NCI-H1436 treated with DMSO at 0.1 percent for 48 hours (cell line): ENCODE measurements around the gene TUBB1.

Experiments used
- DNase-seq: peaks from one replicate; lab custom pipeline; 2025; lab: John Stamatoyannopoulos, UW

The TUBB1 gene

DNA sequence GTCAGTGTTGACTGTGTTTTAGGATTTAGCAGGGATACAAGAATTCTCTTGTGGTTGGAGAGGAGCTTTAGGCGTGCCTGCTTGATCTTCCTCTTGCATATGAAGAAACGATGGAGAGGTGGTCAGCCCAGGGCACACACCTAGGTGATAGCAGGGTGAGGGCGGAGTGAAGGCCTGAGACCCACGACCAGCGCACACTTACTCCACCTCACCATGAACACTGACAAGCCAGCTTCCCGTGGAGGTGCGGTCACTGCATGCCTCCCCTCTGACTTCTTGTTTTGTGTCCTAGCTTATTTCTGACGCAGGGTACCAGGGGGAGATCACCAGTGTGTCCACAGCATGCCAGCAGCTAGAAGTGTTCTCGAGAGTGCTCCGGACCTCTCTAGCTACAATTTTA is 30.0 kb upstream of the TUBB1 start:
- no peak for DNase-seq

DNA sequence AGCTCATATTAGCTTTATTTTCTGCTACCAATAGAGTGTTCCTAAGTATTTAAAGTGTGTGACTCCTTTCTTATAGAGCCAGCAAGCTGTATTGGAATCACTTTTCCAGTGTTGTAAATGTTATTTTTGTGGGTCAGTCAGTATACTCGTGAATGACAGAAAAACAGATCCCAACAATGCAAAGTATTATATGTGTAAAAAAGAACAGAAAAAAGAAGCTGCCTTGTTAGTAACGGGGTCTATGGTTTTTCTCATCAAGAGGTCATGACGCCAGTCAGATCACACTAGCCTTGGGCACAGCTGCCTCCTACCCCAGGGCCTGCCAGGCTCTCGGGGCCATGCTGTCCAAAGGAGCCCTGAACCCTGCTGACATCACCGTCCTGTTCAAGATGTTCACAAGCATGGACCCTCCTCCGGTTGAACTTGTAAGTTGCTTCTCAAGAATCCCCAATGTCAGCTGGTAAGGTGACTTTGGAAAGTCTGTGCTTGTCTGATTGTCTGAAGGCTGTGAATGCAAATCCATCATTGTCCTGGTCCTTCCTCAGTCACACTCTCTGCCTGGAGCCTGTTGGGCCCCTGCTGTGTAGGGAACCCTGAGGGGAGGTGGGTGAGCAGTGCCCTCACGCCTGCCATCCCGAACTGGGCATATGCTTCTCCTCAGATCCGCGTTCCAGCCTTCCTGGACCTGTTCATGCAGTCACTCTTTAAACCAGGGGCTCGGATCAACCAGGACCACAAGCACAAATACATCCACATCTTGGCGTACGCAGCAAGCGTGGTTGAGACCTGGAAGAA is 28.4 kb upstream of the TUBB1 start:
- DNase-seq, result no peak

- DNase-seq, result no peak
Observed at GRCh38 chr20:58991715-58992114, 27.5 kb upstream of the TUBB1 start.

DNA sequence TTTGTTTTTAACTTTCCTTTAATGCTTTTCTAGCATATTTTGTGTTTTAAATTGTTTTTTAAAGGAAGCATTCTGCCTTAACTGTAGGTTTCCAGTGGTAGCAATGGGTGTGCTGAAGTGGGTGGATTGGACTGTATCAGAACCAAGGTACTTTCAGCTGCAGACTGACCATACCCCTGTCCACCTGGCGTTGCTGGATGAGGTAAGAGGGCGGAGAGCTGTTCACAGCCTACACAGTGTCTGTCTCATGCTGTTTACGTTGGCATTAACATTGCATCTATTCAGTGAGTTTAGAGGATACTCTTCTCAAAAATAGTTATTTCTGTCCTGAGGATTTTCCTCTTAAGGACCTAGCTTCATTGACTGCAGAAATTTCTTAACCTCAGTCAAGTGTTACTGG is 26.3 kb upstream of the TUBB1 start:
- no peak for DNase-seq

DNA sequence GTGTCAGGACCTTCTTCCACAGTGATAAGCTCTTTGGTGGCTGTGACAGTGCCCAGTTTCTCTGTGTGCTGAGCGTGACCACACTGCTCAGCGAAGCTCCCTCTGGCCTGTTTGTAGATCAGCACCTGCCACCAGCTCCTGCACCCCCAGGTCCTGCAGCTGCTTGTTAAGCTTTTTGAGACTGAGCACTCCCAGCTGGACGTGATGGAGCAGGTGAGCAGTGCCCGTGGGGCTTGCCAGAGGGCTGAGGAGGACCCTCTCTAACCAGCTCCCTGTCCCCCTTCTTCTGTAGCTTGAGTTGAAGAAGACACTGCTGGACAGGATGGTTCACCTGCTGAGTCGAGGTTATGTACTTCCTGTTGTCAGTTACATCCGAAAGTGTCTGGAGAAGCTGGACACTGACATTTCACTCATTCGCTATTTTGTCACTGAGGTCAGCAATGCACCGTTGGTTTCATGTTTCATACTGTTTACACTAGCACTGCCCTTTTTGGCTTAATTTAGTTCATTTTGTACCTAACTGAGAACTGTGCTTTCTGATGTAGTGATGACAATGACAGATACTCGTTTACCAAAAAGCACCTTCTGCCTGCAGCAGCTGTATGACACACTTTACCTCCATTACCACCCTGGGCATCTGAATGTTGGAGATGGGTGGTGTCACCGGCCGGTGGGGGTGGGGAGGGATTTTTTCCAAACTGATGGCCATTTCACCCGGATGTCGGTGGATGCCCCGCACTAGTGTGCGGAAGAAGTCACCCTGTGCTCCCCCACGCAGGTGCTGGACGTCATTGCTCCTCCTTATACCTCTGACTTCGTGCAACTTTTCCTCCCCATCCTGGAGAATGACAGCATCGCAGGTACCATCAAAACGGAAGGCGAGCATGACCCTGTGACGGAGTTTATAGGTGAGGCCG is 25.6 kb upstream of the TUBB1 start:
- no peak for DNase-seq

DNA sequence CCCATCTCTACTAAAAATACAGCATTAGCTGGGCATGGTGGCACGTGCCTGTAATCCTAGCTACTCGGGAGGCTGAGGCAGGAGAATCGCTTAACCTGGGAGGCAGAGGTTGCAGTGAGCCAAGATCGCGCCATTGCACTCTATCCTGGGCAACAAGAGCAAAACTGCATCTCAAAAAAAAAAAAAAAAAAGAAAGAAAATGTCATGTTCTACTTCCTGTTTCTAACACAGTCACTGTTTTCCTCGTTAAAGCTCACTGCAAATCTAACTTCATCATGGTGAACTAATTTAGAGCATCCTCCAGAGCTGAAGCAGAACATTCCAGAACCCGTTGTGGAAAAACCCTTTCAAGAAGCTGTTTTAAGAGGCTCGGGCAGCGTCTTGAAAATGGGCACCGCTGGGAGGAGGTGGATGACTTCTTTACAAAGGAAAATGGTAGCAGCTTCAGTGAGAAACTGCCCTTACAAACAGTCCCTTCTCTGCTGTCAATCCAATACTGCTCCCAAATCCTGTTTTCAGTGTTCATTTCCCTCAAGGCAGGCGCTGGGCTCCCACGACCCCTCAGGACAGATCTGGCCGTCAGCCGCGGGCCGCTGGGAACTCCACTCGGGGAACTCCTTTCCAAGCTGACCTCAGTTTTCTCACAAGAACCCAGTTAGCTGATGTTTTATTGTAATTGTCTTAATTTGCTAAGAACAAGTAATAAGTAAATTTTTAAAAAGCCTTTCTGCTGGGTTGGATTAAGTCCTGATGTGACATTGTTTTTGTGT is 24.7 kb upstream of the TUBB1 start:
- no peak for DNase-seq

DNA sequence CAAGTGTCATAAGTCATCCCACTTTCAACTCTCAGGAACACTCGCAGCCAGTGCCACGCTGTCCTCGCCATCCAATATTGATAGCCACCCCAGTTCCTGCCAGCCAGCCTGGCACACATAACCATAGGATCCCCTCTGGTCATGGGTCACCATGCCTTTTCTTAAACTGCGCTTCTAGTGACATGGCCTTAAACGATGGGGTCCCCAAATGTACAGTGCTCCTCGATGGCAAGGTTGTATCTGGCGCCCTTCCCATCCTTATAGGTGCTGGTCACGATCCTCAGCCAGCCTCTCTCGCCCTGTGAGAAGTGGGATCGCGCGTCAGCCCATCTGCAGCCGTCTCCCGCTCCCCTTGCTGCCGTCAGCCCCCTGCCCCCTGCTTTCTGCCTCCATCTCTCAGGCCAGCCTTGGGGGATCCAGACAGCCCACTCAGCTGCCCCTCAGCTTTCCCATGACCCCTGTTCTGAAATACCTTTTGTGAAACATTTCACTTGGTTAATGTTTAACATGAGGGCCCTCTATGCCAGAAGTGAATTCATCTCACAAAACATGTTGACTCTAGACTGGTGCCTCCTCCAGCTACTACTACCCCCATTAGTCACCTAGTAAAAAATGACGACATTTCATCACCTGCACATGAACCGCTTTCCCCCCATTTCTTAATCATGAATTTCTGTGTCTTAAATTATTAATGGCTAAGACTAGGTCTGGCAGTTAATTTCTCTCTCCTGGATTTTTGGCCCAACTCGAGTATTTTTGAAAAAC is 23.6 kb upstream of the TUBB1 start:
- DNase-seq, result no peak

DNA sequence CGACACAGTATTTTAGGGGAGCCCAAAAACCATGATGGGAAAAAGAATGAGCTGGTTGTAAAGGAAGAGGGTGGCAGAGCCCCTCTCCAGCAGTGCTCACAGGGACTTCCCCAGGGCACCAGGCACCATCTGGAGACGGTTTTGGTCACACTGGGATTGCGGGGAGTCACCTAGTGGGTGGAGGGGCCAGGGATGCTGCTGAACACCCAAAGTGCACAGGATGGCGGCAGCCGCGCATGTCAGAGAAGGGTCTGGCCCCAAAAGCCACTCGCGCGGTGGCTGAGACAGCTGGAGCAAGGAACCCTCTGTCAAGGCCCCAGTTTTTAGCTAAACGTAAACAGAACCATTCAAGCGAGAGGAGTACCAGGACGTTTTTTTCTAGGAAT is 23.0 kb upstream of the TUBB1 start:
- no peak for DNase-seq

- DNase-seq, result no peak
Observed at GRCh38 chr20:58997141-58997770, 22.0 kb upstream of the TUBB1 start.

DNA sequence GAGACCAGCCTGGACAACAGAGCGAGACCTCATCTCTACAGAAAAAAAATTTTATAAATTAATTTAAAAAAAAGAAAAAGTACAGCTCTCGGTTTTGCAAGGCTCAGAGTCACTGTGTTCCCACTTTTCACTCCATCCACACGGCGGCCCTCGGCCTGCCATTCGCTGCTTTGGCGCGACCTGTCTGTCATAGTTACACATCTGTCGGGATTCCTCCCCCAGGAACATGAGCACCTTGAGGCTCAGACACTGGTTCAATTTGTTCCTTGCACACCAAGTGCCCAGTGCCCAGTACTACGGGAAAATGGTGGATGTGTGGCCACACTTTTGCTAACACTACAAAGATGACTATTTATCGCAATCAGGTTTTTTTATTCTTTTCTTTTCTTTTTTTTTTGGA is 20.6 kb upstream of the TUBB1 start:
- DNase-seq, result no peak

DNA sequence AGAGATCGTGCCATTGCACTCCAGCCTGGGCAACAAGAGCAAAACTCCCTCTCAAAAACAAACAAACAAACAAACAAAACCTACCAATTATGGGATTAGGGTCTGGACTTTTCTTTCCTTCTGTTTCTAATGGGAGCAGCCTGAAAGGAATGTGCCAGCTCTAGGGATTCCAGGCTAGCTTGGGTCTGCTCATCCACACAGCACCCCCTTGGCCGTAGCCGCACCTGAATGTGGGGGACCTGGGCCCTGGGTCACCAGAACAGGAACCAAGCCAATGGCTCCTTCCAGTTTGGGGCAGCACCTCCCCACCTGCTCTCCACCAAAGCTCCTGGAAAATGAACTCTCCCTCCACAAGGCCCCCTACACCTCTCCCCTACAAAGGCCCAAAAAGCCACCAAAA is 18.9 kb upstream of the TUBB1 start:
- DNase-seq, result no peak

- DNase-seq, result no peak
Observed at GRCh38 chr20:59001068-59001448, 18.2 kb upstream of the TUBB1 start.

- DNase-seq, result no peak
Observed at GRCh38 chr20:59001449-59002171, 17.6 kb upstream of the TUBB1 start.

DNA sequence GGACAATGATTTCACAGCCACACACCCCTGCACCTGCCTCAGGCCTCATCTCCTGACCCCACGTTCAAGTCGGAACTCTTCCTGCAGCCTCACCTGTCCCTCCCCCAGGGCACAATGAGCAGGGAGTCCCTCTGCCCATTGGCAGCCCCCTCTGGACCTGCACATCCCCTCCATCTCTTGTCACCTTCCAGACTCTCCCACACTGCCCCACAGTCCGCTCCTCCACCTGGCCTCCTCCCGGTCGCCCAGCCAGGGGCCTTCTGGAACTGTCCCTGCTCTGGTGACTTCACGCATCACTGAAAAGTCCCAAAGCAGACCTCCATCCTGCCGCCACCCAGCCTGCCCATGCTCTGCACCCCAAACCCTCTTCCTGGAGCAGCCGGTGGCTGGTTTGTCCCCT is 16.8 kb upstream of the TUBB1 start:
- no peak for DNase-seq

DNA sequence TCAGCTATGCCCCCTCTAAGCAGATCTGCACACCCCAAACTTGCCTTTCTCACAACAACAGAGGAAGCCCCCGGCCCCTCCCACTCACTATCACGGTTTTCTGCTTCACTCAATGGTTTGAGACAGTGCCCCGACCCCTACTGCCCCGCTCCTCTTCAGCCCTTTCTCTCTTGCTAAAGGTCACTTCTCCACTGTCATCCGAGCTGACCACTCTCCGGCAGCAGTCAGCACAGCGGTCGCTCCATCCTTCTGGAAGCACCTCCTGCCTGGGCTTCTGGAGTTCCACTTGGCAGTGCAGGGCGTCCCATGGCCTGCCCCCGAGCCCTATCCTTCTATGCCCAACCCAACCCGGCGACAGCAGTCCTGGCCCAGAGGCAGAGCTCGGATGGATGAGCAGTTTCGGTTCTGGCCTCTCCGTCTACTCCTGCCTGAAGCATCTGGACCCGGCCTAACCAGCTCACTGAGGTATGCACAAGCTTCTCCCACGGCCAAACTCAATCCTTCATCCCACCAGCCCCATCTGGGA is 16.3 kb upstream of the TUBB1 start:
- no peak for DNase-seq

DNA sequence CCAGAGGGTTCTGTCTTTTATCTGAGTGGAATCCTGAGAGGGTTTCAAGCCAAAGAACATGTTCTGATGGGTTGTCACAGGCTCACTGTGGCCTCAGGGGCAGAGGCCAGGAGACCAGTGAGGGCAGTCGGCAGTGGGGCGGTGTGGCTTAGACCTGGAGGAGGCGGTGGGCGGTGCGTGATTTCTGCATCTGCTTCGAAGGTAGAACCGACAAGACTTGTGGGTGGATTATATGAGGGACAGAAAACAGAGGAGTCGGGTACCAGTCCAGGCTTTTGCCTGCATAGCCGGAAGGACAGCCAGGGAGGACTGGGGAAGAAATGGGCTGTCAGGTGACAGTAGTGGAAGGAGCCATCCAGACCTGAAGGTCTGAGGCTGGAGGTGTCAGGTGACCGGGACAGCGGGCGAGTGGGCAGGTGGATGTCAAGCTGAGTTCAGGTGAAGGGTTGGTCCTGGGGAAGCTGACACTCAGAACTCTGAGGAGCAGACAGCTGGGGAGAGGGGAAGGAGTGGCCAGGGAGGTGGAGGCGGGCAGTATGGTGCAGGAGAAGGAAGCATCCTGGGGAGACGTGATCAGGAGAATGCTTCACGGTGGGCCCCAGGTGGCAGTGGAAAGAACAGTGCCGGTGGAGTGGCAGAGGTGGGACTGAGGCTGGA is 15.3 kb upstream of the TUBB1 start:
- DNase-seq, result no peak

GRCh38 chr20:59004493-59004762 is 14.8 kb upstream of the TUBB1 start:
- no peak for DNase-seq

- no peak for DNase-seq
Observed at GRCh38 chr20:59004763-59005522, 14.3 kb upstream of the TUBB1 start.

GRCh38 chr20:59005523-59006166 is 13.6 kb upstream of the TUBB1 start:
- no peak for DNase-seq
